AG04450 (cell line): ENCODE measurements around the gene RPN1. TPM values are rescaled to one million over a fixed set of nuclear protein-coding genes. Genes with fewer than 3 reads are reported as not detected.

Source experiments
- CTCF ChIA-PET: fragments of 300-600, 350-600 bp; formaldehyde crosslinking; extraction: SDS; loops from one replicate; lab custom pipeline; 2022; ENCODE audit warnings: antibody characterized with exemption, inconsistent platforms; lab: Charles Lee
- POLR2A ChIA-PET: fragments of 350-600 bp; formaldehyde crosslinking; extraction: SDS; loops from one replicate; lab custom pipeline; 2021; ENCODE audit warnings: antibody characterized with exemption, inconsistent platforms; lab: Yijun Ruan, JAX
- DNase-seq: peaks from one replicate; pipeline ENCODE4 v3.0.0-alpha.2; 2011; ENCODE audit warnings: low read depth, low spot score
- H3K27ac ChIP-seq: one replicate; pipeline ENCODE4 v1.5.1; 2012; ENCODE audit warnings: low read depth, low read length, control low read depth
- H3K27me3 ChIP-seq: one replicate; pipeline ENCODE4 v1.6.0; 2012; ENCODE audit warnings: low read length; ENCODE audit not compliant: control insufficient read depth, insufficient read depth
- H3K4me3 ChIP-seq: 2 replicates; pipeline ENCODE4 v1.5.1; 2011; ENCODE audit warnings: mild to moderate bottlenecking, low read depth, low read length, control low read depth
- H3K9me3 ChIP-seq: 2 replicates; pipeline ENCODE4 v1.5.1; 2012; ENCODE audit warnings: low read length; ENCODE audit not compliant: control insufficient read depth, insufficient read depth
- polyA plus RNA-seq: library from polyadenylated mRNA; depleted of rRNA; stranded (reverse); fragments of >200 nt; gene quantifications from 2 replicates; pipeline ENCODE4 v1.2.3, GENCODE V29; 2011
- TF ChIP-seq, protein P1 (sequence below): IDR thresholded peaks from 2 replicates; pipeline ENCODE4 v1.5.1; 2011; ENCODE audit warnings: low read depth, low read length, control low read depth, inconsistent platforms

The RPN1 gene
- polyA plus RNA-seq, 1 experiment = 458 TPM

- ChIA-PET POLR2A (no interaction called here), CTCF (interaction anchor here (1.2 kb wide), 1 partner anchor 67 kb away, joined by 4 read pairs; no protein-coding TSS in a partner anchor)
- Histone ChIP-seq H3K4me3 (no peak overlapping the region), H3K27ac (no peak overlapping the region), H3K27me3 (no peaks in the 10 kb centered on the region), H3K9me3 (no peaks in the 10 kb centered on the region; the same call in 1 of the 2 replicates)
- TF ChIP-seq, protein P1, sequence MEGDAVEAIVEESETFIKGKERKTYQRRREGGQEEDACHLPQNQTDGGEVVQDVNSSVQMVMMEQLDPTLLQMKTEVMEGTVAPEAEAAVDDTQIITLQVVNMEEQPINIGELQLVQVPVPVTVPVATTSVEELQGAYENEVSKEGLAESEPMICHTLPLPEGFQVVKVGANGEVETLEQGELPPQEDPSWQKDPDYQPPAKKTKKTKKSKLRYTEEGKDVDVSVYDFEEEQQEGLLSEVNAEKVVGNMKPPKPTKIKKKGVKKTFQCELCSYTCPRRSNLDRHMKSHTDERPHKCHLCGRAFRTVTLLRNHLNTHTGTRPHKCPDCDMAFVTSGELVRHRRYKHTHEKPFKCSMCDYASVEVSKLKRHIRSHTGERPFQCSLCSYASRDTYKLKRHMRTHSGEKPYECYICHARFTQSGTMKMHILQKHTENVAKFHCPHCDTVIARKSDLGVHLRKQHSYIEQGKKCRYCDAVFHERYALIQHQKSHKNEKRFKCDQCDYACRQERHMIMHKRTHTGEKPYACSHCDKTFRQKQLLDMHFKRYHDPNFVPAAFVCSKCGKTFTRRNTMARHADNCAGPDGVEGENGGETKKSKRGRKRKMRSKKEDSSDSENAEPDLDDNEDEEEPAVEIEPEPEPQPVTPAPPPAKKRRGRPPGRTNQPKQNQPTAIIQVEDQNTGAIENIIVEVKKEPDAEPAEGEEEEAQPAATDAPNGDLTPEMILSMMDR = no peak
- no peak for DNase-seq
These were observed 37.4 kb downstream of the RPN1 start for GRCh38 chr3:128613083-128613829.

DNA sequence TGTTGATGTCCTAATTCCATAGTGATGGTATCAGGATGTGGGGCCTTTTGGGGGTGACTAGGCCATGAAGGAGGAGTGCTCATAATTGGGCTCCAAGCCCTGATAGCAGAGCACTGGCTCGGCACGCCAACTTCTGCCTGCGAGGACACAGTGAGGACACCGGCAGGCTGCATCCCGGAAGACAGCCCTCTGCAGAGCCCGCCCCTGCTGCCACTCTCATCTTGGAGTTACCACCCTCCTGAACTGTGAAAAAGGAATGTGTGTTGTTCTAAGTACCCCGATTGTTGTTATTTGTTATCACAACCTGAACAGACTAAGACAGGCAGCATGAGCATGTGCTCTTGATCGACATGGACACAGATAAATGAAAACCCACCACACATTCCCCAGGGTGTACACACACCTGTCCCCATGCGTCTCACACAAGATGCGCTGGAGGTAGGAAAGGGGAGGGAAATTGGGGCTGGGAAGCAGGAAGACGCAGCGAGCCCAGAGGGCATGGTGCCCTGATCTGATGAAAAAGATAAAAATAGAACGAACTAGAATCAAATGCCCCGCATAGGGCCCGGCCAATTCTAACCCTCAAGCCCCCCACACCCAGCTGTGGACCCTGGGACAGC, 40.1 kb downstream of the RPN1 start:
- ChIA-PET CTCF (no interaction called here), POLR2A (no interaction called here)
- DNase-seq = no peak
- TF ChIP-seq, protein P1 = no peak
- Histone ChIP-seq H3K9me3 (no peaks in the 10 kb centered on the region; the same call in 1 of the 2 replicates), H3K4me3 (no peak overlapping the region), H3K27ac (no peak overlapping the region), H3K27me3 (no peaks in the 10 kb centered on the region)

GRCh38 chr3:128609294-128609693, 41.3 kb downstream of the RPN1 start:
- DNase-seq = no peak
- Histone ChIP-seq H3K4me3 (no peak overlapping the region), H3K9me3 (no peaks in the 10 kb centered on the region; the same call in 1 of the 2 replicates), H3K27me3 (no peaks in the 10 kb centered on the region), H3K27ac (no peak overlapping the region)
- CTCF ChIA-PET = interaction anchor here (0.6 to 5.3 kb wide), 19 partner anchors 8 to 514 kb away, joined by 3 to 56 read pairs (median 6); no protein-coding TSS in a partner anchor
- POLR2A ChIA-PET = interaction anchor here (0.7 to 1.1 kb wide), 3 partner anchors 8 to 511 kb away, joined by 3 to 11 read pairs (median 5); no protein-coding TSS in a partner anchor
- TF ChIP-seq, protein P1 = no peak

- ChIA-PET CTCF (interaction anchor here (0.6 to 5.3 kb wide), 10 partner anchors 9 to 524 kb away, joined by 3 to 56 read pairs (median 12); no protein-coding TSS in a partner anchor), POLR2A (interaction anchor here (0.5 to 0.6 kb wide), 2 partner anchors 43 to 116 kb away, joined by 3 to 5 read pairs; partner anchors contain the start of gene RPN1)
- Histone ChIP-seq H3K4me3 (peak overlapping the region; percentile 68; the same call in 1 of the 2 replicates), H3K9me3 (no peaks in the 10 kb centered on the region; the same call in 1 of the 2 replicates), H3K27me3 (no peaks in the 10 kb centered on the region), H3K27ac (no peak overlapping the region)
- TF ChIP-seq, protein P1 = no peak
- no peak for DNase-seq
These were observed 42.9 kb downstream of the RPN1 start for GRCh38 chr3:128607710-128608048.
